Loucy (cell line): ENCODE data around the gene ALDOA.

Source experiments
- EZH2phosphoT487 ChIP-seq: fragments of 200-600 bp; IDR thresholded peaks from 2 replicates; pipeline ENCODE4 v1.6.1; 2018; ENCODE audit warnings: antibody characterized with exemption, mild to moderate bottlenecking, moderate library complexity, borderline replicate concordance
- TF ChIP-seq, protein P1 (sequence below): fragments of 200-600 bp; sonication (generic); conservative IDR thresholded peaks from 2 replicates; pipeline ENCODE4 v1.5.1; 2014; ENCODE audit warnings: mild to moderate bottlenecking, antibody characterized with exemption, low read length

DNA sequence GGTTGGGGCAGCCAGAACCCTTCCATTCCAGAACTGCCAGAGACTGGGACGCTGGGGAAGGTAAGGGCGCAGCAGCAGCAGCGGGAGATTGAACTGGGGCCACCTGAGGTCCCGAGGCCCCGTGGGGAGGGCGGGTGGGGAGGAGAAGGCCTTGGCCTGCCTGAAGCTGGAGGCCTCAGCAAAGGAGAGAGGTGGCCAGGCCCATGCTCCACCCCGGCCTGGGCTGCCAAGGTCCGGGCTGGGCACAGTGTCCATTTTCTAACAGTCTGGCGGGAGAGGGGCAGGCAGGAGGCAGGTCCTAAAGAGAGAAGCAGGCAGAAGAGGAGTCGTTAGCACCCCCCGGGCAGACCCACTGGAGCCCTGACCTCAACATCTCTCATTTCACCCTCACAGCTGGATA is 48.9 kb downstream of the ALDOA start:
- TF ChIP-seq, protein P1, sequence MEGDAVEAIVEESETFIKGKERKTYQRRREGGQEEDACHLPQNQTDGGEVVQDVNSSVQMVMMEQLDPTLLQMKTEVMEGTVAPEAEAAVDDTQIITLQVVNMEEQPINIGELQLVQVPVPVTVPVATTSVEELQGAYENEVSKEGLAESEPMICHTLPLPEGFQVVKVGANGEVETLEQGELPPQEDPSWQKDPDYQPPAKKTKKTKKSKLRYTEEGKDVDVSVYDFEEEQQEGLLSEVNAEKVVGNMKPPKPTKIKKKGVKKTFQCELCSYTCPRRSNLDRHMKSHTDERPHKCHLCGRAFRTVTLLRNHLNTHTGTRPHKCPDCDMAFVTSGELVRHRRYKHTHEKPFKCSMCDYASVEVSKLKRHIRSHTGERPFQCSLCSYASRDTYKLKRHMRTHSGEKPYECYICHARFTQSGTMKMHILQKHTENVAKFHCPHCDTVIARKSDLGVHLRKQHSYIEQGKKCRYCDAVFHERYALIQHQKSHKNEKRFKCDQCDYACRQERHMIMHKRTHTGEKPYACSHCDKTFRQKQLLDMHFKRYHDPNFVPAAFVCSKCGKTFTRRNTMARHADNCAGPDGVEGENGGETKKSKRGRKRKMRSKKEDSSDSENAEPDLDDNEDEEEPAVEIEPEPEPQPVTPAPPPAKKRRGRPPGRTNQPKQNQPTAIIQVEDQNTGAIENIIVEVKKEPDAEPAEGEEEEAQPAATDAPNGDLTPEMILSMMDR, result no peak
- no peak for TF ChIP-seq EZH2phosphoT487
